ENCODE measurements around the gene OR6C76. TPM values are rescaled to one million over a fixed set of nuclear protein-coding genes. Genes with fewer than 3 reads are reported as not detected.
"Not testable (repeated sequence)": the region's sequence is repeated elsewhere in the genome, so short reads cannot be mapped to it uniquely, and the experiment has no call there.

The OR6C76 gene
- total RNA-seq, 1 donor from 2014 or later: not detected

DNA sequence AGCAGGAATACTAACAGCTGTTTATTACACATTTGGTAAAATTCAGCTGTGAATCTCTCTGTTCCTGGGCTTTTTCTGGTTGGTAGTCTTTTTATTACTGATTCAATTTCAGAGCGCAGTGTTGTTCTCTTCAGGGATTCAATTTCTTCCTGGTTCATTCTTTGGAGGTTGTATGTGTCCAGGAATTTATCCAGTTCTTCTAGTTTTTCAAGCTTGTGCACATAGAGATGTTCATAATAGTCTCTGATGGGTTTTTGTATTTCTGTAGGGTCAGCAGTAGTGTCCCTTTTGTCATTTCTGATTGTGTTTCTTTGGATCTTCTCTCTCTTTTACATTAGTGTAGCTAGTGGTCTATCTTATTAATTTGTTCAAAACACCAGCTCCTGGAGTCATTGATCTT is 9.1 kb upstream of the OR6C76 start:
- no peak overlapping the region for H3K4me3 ChIP-seq (ENCODE audit: low read depth, low read length)
- TF ChIP-seq, protein P1, sequence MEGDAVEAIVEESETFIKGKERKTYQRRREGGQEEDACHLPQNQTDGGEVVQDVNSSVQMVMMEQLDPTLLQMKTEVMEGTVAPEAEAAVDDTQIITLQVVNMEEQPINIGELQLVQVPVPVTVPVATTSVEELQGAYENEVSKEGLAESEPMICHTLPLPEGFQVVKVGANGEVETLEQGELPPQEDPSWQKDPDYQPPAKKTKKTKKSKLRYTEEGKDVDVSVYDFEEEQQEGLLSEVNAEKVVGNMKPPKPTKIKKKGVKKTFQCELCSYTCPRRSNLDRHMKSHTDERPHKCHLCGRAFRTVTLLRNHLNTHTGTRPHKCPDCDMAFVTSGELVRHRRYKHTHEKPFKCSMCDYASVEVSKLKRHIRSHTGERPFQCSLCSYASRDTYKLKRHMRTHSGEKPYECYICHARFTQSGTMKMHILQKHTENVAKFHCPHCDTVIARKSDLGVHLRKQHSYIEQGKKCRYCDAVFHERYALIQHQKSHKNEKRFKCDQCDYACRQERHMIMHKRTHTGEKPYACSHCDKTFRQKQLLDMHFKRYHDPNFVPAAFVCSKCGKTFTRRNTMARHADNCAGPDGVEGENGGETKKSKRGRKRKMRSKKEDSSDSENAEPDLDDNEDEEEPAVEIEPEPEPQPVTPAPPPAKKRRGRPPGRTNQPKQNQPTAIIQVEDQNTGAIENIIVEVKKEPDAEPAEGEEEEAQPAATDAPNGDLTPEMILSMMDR (conservative IDR thresholded peaks at IDR 0.05; ENCODE audit: low read depth, low read length): no peak
- DNase-seq (ENCODE audit: low read depth): no peak

DNA sequence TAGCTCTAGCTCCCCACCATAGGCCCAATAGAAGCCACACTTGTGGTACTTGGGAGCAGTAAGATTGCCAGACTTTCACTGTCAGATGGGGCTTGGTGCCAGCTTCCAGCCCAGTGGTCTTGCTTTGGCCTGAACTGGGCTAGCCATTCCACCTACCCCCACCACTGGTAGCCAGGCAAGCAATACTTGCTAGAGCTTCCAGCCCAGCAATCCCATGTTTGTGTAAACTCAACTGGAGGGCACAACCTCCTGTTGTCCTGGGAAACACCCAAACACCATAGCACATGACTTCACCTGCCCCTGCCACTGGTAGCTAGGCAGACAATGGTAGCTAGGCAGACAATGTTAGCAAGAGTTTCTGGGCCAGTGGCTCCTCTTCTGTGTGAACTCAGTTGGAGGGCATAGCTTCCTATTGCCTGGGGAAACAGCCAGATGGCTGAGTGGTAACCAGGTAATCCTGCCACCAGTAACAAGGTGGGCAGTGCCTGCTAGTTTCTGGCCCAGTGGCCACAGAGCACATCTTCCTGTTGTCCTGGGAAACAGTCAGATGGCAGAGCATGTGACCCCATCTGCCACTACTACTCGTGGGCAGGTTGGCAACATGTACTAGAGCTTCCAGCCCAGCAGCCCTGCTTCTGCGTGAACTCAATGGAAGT is 5.6 kb upstream of the OR6C76 start:
- TF ChIP-seq, protein P1 (conservative IDR thresholded peaks at IDR 0.05; ENCODE audit: low read depth, low read length): no peak
- DNase-seq (ENCODE audit: low read depth): peak; percentile 9
- no peak overlapping the region for H3K4me3 ChIP-seq (ENCODE audit: low read depth, low read length)

DNA sequence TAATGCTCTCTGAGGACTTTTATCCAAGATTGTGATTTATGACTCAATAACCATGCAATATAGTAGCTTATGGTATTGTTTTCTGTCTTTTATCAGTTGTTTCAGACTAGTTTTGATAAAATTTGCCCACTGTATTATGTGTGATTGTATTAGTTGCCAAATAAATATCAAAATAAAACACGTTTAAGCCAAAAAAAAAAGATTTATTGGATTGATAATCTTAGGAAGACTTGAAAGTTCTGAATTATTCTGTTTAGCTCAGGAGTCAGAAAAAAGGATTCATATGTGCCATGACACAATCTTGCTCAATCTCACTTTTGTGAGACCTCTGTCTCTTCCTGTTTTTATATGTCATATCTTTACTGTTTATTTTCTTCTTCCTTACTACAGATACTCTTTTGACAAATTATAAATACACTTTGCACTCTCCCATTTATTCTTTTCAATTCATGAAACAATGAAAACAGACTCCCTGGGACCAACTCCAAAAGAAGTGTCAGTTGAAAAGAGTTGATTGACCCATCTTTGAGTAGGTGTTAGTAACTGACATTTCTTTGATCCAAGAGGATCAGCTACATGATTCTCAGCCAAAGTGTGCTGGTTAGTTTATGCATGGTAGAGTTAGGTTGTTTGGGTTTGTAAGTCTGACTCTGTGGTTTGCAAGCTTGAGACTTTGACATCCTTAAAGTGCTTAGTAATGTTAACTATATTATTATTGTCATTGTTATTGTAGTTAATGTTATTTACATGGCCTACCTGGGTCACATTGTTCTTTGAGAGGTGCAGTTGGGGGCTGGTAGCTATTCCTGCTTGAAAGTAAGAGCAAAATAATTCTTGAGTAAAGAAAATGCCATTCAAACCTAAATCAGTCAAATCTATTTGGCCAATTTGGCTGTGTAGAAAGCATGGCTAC is 2.5 kb downstream of the OR6C76 start:
- TF ChIP-seq, protein P1 (conservative IDR thresholded peaks at IDR 0.05; ENCODE audit: low read depth, low read length): no peak
- H3K4me3 ChIP-seq (ENCODE audit: low read depth, low read length): no peak overlapping the region
- DNase-seq (ENCODE audit: low read depth): no peak

DNA sequence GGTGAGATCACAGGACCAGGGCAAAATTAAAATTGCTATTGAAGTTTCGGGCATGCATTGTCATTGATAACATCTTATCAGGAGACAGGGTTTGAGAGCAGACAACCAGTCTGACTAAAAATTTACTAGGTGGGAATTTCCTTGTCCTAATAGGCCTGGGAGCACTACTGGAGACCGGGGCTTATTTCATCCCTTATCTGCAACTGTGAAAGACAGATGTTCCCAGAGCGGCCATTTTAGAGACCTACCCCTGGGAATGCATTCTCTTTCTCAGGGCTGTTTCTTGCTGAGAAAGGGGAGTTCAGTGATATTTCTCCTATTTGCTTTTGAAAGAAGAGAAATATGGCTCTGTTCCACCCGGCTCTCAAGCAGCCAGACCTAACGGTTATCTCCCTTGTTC is 15.2 kb downstream of the OR6C76 start:
- H3K4me3 ChIP-seq (ENCODE audit: low read depth, low read length); DNase-seq (ENCODE audit: low read depth): not testable (repeated sequence)

DNA sequence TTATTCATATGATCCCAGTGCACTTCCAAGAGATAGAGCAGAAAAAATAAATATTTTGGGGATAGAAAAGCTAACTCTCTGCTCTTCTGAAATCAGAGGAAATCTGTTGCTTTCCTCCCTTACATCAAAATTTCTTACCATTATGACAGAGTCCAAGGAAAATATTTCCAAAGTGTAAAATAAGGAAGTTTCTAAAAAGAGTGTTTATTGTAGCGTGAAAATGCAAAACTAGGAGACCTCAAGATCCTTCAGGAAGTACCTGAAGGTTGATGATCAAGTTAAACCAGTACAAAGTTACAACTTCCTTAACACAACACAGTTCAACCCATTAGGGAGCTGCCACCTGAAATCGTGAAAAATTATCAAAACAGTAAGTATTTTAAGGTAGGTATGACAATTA is 17.7 kb downstream of the OR6C76 start, which contains the start of gene OR6C2:
OR6C2 (plus strand) TSS at position 301 of the 400 bp plus-strand sequence. CDS start 8,138 bp downstream, outside the sequence.
- no peak within 1 kb of the TSS for H3K4me3 ChIP-seq (ENCODE audit: low read depth, low read length)
- TF ChIP-seq, protein P1 (conservative IDR thresholded peaks at IDR 0.05; ENCODE audit: low read depth, low read length): no peak
- no peak for DNase-seq (ENCODE audit: low read depth)

DNA sequence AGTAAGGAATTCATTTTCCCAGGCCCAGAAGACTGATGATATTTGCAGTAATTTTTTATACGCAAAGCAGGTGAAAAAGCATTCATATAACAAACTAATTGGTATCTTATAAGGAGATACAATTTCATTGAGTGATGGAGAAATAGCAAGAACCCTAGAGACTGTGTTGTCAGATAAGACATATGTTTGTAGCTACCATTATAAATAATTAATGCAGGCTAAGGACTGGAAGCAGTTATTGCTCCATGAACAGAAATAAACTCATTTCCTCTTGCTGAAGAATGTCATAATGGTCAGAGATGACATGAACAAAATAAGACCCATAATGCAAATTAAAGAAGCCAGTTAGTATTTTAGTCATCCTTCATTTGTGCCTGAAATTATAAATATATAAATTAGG is 19.3 kb downstream of the OR6C76 start:
- TF ChIP-seq, protein P1 (conservative IDR thresholded peaks at IDR 0.05; ENCODE audit: low read depth, low read length): no peak
- no peak for DNase-seq (ENCODE audit: low read depth)
- H3K4me3 ChIP-seq (ENCODE audit: low read depth, low read length): no peak overlapping the region

DNA sequence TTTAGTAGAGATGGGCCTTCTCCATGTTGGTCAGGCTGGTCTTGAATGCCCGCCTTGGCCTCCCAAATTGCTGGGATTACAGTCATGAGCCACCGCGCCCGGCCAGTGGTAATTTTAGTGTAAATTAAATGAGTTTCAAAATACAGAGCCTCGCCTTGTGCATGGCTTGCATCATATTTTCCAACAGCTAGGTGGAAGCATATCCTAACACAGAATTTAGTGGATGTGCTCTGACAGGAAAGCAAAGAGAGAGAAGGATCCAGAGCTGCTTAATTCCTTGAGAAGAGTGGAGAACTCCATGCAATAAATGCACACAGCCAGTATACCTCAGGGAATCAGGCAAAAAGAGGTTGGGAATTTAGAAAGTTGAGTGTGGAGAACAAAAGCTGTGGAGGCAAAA is 20.3 kb downstream of the OR6C76 start:
- H3K4me3 ChIP-seq (ENCODE audit: low read depth, low read length): no peak overlapping the region
- no peak for DNase-seq (ENCODE audit: low read depth)
- TF ChIP-seq, protein P1 (conservative IDR thresholded peaks at IDR 0.05; ENCODE audit: low read depth, low read length): no peak

Data from epithelial cell of proximal tubule (primary cell).